ENCODE data around the gene CAMK1D. TPM values are rescaled to one million over a fixed set of nuclear protein-coding genes. Genes with fewer than 3 reads are reported as not detected.

The CAMK1D gene
- total RNA-seq, 2 experiments from 2014 or later, result 19.0 to 25.6 TPM

GRCh38 chr10:12636571-12636970, 287.2 kb downstream of the CAMK1D start:
- H3K4me3 ChIP-seq (ENCODE audit: low read depth, low read length, poor library complexity, severe bottlenecking), result no peak overlapping the region
- DNase-seq (ENCODE audit: low spot score), result no peak
- ChIA-PET CTCF (ENCODE audit: unreplicated experiment) (no interaction called here), POLR2A (no interaction called here)
- H3K4me1 ChIP-seq (ENCODE audit: insufficient read depth, low read length, poor library complexity, severe bottlenecking), result no peaks in the 10 kb centered on the region
- no peak overlapping the region for H3K4me2 ChIP-seq (ENCODE audit: low read length)
- no TSS peak for BruUV-seq (replicated peaks)
- H3K27ac ChIP-seq (ENCODE audit: low read depth, low read length, poor library complexity, severe bottlenecking), result no peak overlapping the region
- intact Hi-C loops (cut with micrococcal nuclease; ENCODE audit: unreplicated experiment), result no loop called here
- no peak overlapping the region for H2AFZ ChIP-seq (ENCODE audit: low read length)
- H3K79me2 ChIP-seq (ENCODE audit: insufficient read depth, low read depth, low read length), result no peaks in the 10 kb centered on the region
- H3K9me2 ChIP-seq (ENCODE audit: insufficient read depth, low read length), result no peaks in the 10 kb centered on the region
- TF ChIP-seq CTCF (conservative IDR thresholded peaks at IDR 0.05; ENCODE audit: low read length), result no peak
- TF ChIP-seq EZH2phosphoT487 (IDR thresholded peaks at IDR 0.05; ENCODE audit: borderline replicate concordance, low read depth, low read length), result no peak
- no peaks in the 10 kb centered on the region for H3K36me3 ChIP-seq (ENCODE audit: insufficient read depth, low read length)
- H4K20me1 ChIP-seq (ENCODE audit: insufficient read depth, low read length), result 0 out of 2 replicates have a peak, but pooled peaks cover 5% of the 10 kb centered on the region
- H3K9me3 ChIP-seq (ENCODE audit: low read length), result no peaks in the 10 kb centered on the region

GRCh38 chr10:12637649-12638048, 288.3 kb downstream of the CAMK1D start:
- H3K79me2 ChIP-seq (ENCODE audit: insufficient read depth, low read depth, low read length), result no peaks in the 10 kb centered on the region

More at GRCh38 chr10:12637649-12638048, 288.3 kb downstream of the CAMK1D start:
- Histone ChIP-seq H2AFZ (ENCODE audit: low read length) (no peak overlapping the region), H3K4me1 (ENCODE audit: insufficient read depth, low read length, poor library complexity, severe bottlenecking) (no peaks in the 10 kb centered on the region), H3K9me3 (ENCODE audit: low read length) (no peaks in the 10 kb centered on the region), H3K27ac (ENCODE audit: low read depth, low read length, poor library complexity, severe bottlenecking) (no peak overlapping the region), H3K9me2 (ENCODE audit: insufficient read depth, low read length) (no peaks in the 10 kb centered on the region), H4K20me1 (ENCODE audit: insufficient read depth, low read length) (0 out of 2 replicates have a peak, but pooled peaks cover 5% of the 10 kb centered on the region), H3K36me3 (ENCODE audit: insufficient read depth, low read length) (no peaks in the 10 kb centered on the region), H3K4me3 (ENCODE audit: low read depth, low read length, poor library complexity, severe bottlenecking) (no peak overlapping the region), H3K4me2 (ENCODE audit: low read length) (no peak overlapping the region)
- no TSS peak for BruUV-seq (replicated peaks)
- no peak for TF ChIP-seq EZH2phosphoT487 (IDR thresholded peaks at IDR 0.05; ENCODE audit: borderline replicate concordance, low read depth, low read length)
- TF ChIP-seq CTCF (conservative IDR thresholded peaks at IDR 0.05; ENCODE audit: low read length), result no peak
- POLR2A ChIA-PET, result interaction anchor here (1.1 kb wide), 1 partner anchor 9 kb away, joined by 4 read pairs; no protein-coding TSS in a partner anchor
- DNase-seq (ENCODE audit: low spot score), result no peak
- intact Hi-C loops (cut with micrococcal nuclease; ENCODE audit: unreplicated experiment), result no loop called here
- CTCF ChIA-PET (ENCODE audit: unreplicated experiment), result no interaction called here

Data from OCI-LY7 (cell line).